Right lobe of liver (tissue), 4 donors: ENCODE measurements around the gene PIGP.
"Not testable (repeated sequence)": the region's sequence is repeated elsewhere in the genome, so short reads cannot be mapped to it uniquely, and the experiment has no call there.

ENCODE experiments used
- CTCF ChIP-seq, 4 donors: fragments of 200-600 bp in 3 of 4; fragments of 450-650 bp in 1 of 4; IDR thresholded peaks; one replicate each; pipeline versions ENCODE4 v1.5.1 to v1.8.0; 2016 to 2022; ENCODE audit warnings: antibody characterized with exemption in 4 of 4, mild to moderate bottlenecking in 2 of 4
- POLR2A ChIP-seq: fragments of 450-650 bp; IDR thresholded peaks from one replicate; pipeline ENCODE4 v1.6.1; 2017; ENCODE audit warnings: antibody characterized with exemption, mild to moderate bottlenecking
- donor health status: DM: no; HTN: no; CAD: no.
- donor health status: DM: no; HTN: no; CAD: no.
- donor health status: DM: no; HTN: yes; CAD: no.

GRCh38 chr21:37034394-37034793, 38.5 kb downstream of the PIGP start:
- TF ChIP-seq CTCF (IDR thresholded peaks at IDR 0.05); POLR2A: not testable (repeated sequence)
